Cerebellar cortex (tissue), 1 donor: ENCODE results near the gene MIAT.
"Not testable (repeated sequence)": the region's sequence is repeated elsewhere in the genome, so short reads cannot be mapped to it uniquely, and the experiment has no call there.

Experiments
- DNase-seq: peaks from one replicate; pipeline ENCODE4 v3.0.0-alpha.2; 2015; ENCODE audit warnings: low spot score

Gene MIAT

DNA sequence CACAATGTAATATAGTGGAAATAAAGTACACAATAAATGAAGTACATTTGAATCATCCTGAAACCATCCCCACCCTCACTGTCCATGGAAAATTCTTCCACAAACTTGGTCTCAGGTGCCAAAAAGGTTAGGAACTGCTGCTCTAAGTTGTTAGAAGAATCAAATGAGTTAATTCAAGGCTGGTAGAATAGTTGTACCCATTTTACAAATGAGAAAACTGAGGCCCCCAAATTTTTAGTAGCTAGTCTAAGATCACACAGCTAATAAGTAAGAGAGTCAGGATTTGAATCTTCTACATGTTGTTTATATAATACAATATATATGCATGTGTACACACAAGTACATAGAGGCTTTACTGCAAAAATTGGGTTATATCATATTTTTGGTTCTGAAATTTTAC is 43.1 kb downstream of the MIAT start:
- no peak for DNase-seq

DNA sequence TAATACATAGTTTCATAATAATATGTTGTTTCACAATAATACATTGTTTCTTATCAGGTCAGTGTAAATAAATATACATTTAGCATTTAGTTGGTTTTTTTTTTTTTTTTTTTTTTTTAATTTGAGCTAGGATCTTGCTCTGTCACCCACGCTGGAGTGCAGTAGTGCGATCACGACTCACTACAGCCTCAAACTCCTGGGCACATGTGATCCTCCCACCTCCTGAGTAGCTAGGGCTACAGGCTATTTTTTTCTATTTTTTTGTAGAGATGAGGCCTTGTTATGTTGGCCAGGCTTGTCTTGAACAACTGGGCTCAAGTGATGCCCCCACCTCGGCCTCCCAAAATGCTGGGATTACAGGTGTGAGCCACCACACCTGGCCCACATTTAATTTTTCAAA is 43.5 kb downstream of the MIAT start:
- DNase-seq = no peak

GRCh38 chr22:26701323-26701722 is 43.9 kb downstream of the MIAT start:
- DNase-seq = no peak

DNA sequence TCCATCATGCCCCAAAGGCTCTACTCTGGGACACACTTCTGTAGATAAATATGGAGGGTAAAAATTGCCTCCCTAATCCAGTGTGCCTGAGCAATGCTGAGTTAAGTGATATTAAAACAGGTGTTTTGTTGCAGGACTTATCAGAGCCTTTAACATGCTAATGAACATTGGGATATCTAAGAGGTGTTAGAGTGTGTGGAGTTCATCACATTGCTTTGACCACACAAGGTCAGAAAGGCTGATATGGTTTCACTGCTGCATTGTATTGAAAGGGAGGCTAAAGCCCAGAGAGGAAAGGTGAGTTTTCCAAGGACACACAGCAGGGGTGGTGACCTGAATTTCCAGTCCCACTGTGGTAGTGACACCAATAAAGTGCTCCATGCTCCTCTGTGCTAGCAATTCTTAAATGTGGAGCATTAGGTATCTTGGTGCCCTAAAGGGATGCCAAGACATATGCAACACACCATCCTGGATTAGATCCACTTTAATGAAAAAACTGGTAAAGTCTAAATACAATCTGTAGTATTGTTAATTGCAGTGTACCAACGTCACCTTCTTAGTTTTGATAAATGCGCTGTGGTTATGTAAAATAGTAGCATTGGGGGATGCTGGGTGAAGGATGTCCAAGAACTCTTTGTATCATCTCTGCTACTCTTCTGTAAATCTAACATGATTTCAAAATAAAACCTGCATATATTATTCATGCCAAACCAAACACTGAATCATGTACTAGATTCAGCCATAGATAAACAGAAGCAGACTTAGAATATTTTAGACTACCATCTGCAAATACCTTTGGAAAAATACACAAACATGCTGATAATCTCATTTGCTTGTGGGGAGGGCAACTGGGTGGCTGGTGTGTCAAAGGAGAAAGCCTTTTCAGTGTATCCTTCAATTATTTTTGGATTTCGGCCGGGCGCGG is 45.8 kb downstream of the MIAT start:
- no peak for DNase-seq

DNA sequence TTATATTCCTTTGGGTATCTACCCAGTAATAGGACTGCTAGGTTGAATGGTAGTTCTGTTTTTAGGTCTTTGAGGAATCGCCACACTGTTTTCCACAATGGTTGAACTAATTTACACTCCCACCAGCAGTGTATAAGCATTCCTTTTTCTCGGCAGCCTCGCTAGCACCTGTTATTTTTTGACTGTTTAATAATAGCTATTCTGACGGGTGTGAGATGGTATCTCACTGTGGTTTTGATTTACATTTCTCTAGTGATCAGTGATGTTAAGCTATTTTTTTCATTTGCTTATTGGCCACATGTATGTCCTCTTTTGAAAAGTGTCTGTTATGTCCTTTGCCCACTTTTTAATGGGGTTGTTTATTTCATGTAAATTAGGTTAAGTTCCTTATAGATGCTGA is 48.0 kb downstream of the MIAT start:
- DNase-seq = not testable (repeated sequence)

- DNase-seq = no peak
Observed at GRCh38 chr22:26707090-26707489, 49.7 kb downstream of the MIAT start.

- no peak for DNase-seq
Observed at GRCh38 chr22:26707581-26707980, 50.2 kb downstream of the MIAT start.

DNA sequence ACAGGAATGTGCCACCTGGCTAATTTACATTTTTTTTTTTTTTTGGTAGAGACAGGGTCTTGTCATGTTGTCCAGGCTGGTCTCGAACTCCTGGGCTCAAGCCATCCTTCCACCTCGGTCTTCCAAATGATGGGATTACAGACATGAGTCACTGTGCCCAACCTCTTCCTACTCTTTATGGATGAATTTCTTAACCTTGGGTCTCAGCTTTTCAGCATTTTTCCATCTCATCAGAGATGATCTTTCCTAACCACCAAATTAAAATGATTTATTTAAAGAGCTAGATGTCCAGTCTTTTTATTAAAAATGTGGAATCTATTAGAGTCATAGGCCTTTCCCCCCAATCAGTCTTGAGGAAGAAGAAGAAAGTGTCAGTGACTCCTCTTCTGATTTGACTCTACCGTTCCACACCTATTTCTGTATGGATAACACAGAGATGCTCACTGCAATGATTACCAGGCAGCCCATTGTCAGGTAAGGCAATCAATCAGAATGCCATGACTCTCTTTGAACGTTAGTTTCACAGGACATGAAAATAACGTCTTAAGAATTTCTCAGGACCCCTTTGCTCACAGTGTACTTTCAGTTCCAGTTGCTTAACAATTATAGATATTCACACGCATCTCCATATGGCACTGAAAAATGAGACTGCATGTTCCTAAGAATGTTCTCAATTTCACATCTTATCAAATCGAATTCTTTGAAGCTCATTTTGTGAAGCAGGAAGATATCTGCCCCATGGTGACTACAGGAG is 51.0 kb downstream of the MIAT start:
- DNase-seq = no peak

GRCh38 chr22:26709617-26710390 is 52.4 kb downstream of the MIAT start:
- DNase-seq = no peak

DNA sequence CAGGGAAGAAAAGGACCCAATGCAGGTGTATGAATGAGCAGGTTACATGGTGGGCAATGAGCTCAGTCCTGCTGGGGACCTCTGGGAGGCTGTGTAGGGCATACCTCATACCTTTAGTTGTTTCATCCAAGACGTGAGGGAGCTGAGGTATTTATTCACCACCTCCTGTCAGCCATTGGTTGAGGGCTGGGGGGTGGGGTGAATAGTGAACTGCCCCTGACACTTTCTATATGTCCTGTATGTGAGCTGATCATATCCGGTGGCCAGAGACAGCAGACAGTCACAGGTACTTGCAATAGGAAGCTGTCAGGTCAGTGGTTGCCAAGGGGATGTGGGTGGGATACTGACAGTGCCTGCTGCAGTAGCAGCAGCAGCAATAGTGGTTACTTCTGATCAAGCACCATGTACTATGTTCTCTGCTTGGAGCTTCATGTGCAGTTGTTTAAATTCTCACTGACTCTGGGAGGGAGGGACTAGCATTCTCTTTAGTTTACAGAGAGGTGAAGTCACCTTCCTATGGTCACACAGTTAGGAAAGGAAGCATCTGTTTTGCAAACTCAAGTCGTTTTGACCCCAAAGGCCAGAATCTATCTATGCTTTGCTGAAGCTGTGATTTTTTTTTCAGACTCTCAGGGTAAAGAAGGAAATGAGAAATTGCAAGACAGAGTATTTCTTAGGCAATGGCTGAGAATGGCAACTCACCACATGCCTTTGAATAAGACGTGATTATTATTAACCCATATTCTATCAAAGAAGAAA is 54.0 kb downstream of the MIAT start:
- DNase-seq = no peak

DNA sequence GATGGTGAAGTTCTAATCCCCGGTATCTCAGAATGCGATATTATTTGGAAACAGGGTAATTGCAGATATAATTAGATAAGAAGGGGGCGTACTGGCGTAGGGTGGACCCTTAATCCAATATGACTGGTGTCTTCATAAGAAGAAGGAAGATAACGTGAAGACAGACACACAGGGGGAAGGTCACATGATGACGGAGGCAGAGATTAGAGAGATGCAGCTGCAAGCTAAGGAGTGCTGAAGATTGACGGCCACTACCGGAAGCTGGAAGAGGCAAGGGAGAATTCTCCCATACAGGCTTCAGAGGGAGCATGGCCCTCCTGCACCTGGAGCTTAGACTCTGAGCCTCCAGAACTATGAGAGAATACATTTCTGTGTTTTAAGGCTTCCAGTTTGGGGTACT is 54.8 kb downstream of the MIAT start:
- DNase-seq = no peak

- DNase-seq = no peak
Observed at GRCh38 chr22:26713823-26714449, 56.5 kb downstream of the MIAT start.

- no peak for DNase-seq
Observed at GRCh38 chr22:26714971-26715370, 57.6 kb downstream of the MIAT start.

GRCh38 chr22:26715392-26715936 is 58.1 kb downstream of the MIAT start:
- no peak for DNase-seq

GRCh38 chr22:26718488-26718887 is 61.1 kb downstream of the MIAT start:
- no peak for DNase-seq

DNA sequence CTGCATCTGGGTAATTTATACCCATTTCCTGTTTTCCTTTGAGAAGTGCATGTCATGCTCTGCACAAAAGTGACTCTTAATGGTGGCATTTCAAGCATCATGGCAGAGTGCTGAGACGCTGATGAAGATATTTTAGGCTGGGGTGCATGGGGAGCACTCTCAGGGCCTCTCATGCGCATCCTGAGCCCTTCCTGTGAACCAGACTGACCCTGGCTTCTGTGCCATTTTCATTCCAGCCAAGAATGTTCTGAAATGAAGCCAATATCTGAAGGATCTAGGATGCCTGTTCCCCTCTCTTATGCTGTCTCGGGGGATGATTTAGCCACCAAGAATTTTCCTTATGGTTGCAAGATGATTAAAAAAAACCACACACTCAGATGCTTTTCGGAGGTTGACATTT is 61.5 kb downstream of the MIAT start:
- DNase-seq = no peak

- no peak for DNase-seq
Observed at GRCh38 chr22:26722159-26722558, 64.8 kb downstream of the MIAT start.

DNA sequence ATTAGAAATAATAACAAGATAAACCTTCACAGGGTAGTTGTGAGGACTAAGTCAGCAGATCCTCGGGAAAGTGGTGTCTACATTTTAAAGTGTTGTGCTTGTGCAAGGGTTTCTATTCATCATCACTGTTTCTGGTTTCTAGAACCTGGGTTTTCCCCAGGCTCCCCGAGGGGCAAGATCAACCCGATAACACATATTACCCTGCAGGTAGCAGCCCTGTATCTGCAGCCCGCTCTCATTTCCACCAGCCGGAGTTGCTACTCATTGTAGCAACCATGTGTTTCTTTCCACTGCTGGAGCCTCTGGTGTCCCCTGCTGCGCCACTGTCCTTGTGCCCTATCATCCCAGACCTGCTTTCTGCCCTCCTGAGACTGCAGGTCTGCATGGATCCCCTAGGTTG is 67.0 kb downstream of the MIAT start:
- DNase-seq = no peak

DNA sequence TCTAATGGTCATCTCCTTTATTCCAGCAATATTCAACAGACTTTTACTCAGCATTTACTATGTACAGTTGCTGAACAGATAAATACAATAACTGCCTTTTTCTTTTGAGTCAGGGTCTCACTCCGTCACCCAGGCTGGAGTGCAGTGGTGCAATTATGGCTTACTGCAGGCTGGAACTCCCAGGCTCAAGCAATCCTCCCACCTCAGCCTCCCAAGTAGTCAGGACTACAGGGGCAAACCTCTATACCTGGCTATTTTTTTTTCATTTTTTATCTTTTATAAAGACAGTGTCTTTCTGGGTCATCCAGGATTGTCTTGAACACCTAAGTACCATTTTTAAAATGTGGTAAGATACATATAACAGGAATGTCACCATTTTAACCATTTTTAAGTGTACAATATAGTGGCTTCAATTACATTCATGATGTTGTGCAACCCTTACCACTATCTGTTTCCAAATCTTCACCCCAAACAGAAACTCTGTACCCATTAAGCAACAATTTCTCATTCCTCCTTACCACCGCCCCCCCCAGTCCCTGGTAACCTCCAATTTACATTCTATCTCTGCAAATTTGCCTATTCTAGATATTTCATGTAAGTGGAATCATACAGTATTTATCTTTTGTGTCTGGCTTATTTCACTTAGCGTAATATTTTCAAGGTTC is 67.8 kb downstream of the MIAT start:
- no peak for DNase-seq
